Measurements from ENCODE around the gene CTSS. TPM values are rescaled to one million over a fixed set of nuclear protein-coding genes. Genes with fewer than 3 reads are reported as not detected.

The CTSS gene
- total and polyA plus RNA-seq, 9 donors = 8.7 to 131 (median 13.6) TPM

- intact Hi-C loops (cut with DNase I) = no loop called here
- Histone ChIP-seq H3K4me3 (no peak overlapping the region), H3K4me1 (ENCODE audit: insufficient read depth) (no peaks in the 10 kb centered on the region), H3K9me3 (no peaks in the 10 kb centered on the region), H3K36me3 (no peaks in the 10 kb centered on the region), H3K27me3 (no peaks in the 10 kb centered on the region), H3K27ac (no peak overlapping the region)
- no peak for DNase-seq
- WGBS, 3 donors = 91 to 95% (median 93%) methylated on average over 3 of the region's 3 CpGs
- TF ChIP-seq POLR2A (IDR thresholded peaks at IDR 0.05) = no peak
- TF ChIP-seq EP300 (IDR thresholded peaks at IDR 0.05) = no peak
- TF ChIP-seq CTCF (IDR thresholded peaks at IDR 0.05) = no peak
These were observed 79.3 kb downstream of the CTSS start for GRCh38 chr1:150686275-150686674.

- intact Hi-C loops (cut with DNase I) = no loop called here
- H3K9me3 ChIP-seq = no peaks in the 10 kb centered on the region
- H3K36me3 ChIP-seq = no peaks in the 10 kb centered on the region
- WGBS, 3 donors = 85 to 100% (median 89%) methylated on average over 1 of the region's 1 CpG
- H3K27me3 ChIP-seq = no peaks in the 10 kb centered on the region
- no peak for DNase-seq
- no peaks in the 10 kb centered on the region for H3K4me1 ChIP-seq (ENCODE audit: insufficient read depth)
- H3K27ac ChIP-seq = no peak overlapping the region
- H3K4me3 ChIP-seq = no peak overlapping the region
- TF ChIP-seq EP300 (IDR thresholded peaks at IDR 0.05) = no peak
- TF ChIP-seq POLR2A (IDR thresholded peaks at IDR 0.05) = no peak
- no peak for TF ChIP-seq CTCF (IDR thresholded peaks at IDR 0.05)
These were observed 81.7 kb downstream of the CTSS start for GRCh38 chr1:150683914-150684313.

Small RNA genes lying within 50 kb of the gene (small RNA-seq; reads per million reads assigned to genes)
- not detected for gene RNU6-1042P
- gene RNU6-1309P = not detected

Other genes starting within 250 kb of the CTSS start
- gene ADAMTSL4, start 216.4 kb downstream of the CTSS start, total RNA-seq = 10 to 100 TPM; 11.6 to 86.6 (median 22.5) TPM
- 10 to 100 TPM in 1 of 2 donors, 1 to 10 TPM in 1; 8.8 to 12.1 TPM for gene ADAMTSL4, start 216.4 kb downstream of the CTSS start, polyA plus RNA-seq
- 100 to 1,000 TPM in 6 of 7 donors, 10 to 100 TPM in 1; 91.1 to 280 (median 145) TPM for gene MCL1, start 186.2 kb downstream of the CTSS start, total RNA-seq
- gene MCL1, start 186.2 kb downstream of the CTSS start, polyA plus RNA-seq = 100 to 1,000 TPM in 1 of 2 donors, 10 to 100 TPM in 1; 74.2 to 209 TPM
- gene ENSA, start 136.2 kb downstream of the CTSS start, total RNA-seq = 100 to 1,000 TPM; 134 to 196 (median 152) TPM
- 100 to 1,000 TPM; 111 to 193 TPM for gene ENSA, start 136.2 kb downstream of the CTSS start, polyA plus RNA-seq
- 10 to 100 TPM; 20.0 to 43.2 (median 29.9) TPM for gene GOLPH3L, start 68.6 kb downstream of the CTSS start, total RNA-seq
- 10 to 100 TPM; 22.6 to 46.2 TPM for gene GOLPH3L, start 68.6 kb downstream of the CTSS start, polyA plus RNA-seq
- gene HORMAD1, start 44.9 kb downstream of the CTSS start, total RNA-seq = not detected
- gene HORMAD1, start 44.9 kb downstream of the CTSS start, polyA plus RNA-seq = under 1 TPM in 1 of 2 donors, not detected in 1; 0.10 TPM
- 10 to 100 TPM; 35.6 to 85.2 (median 74.0) TPM for gene CTSK, start 42.5 kb upstream of the CTSS start, total RNA-seq
- gene CTSK, start 42.5 kb upstream of the CTSS start, polyA plus RNA-seq = 100 to 1,000 TPM; 114 to 254 TPM
- 10 to 100 TPM; 52.5 to 79.8 (median 60.5) TPM for gene ARNT, start 110.8 kb upstream of the CTSS start, total RNA-seq
- gene ARNT, start 110.8 kb upstream of the CTSS start, polyA plus RNA-seq = 10 to 100 TPM; 27.9 to 84.0 TPM
- not detected for gene CTXND2, start 121.4 kb upstream of the CTSS start, total RNA-seq
- gene CTXND2, start 121.4 kb upstream of the CTSS start, polyA plus RNA-seq = not detected
- 10 to 100 TPM; 21.9 to 49.4 (median 40.9) TPM for gene SETDB1, start 160.6 kb upstream of the CTSS start, total RNA-seq
- 10 to 100 TPM; 24.0 to 46.2 TPM for gene SETDB1, start 160.6 kb upstream of the CTSS start, polyA plus RNA-seq
- gene CERS2, start 209.1 kb upstream of the CTSS start, total RNA-seq = 100 to 1,000 TPM in 5 of 7 donors, 10 to 100 TPM in 2; 91.9 to 198 (median 156) TPM
- gene CERS2, start 209.1 kb upstream of the CTSS start, polyA plus RNA-seq = 100 to 1,000 TPM; 124 to 339 TPM
- gene ANXA9, start 216.5 kb upstream of the CTSS start, total RNA-seq = 1 to 10 TPM in 3 of 7 donors, under 1 TPM in 4; 0.24 to 6.9 (median 0.79) TPM
- 1 to 10 TPM in 1 of 2 donors, under 1 TPM in 1; 0.44 to 1.2 TPM for gene ANXA9, start 216.5 kb upstream of the CTSS start, polyA plus RNA-seq
- 10 to 100 TPM; 17.1 to 35.6 (median 26.9) TPM for gene MINDY1, start 241.1 kb upstream of the CTSS start, total RNA-seq
- 10 to 100 TPM; 22.1 to 33.0 TPM for gene MINDY1, start 241.1 kb upstream of the CTSS start, polyA plus RNA-seq
- 10 to 100 TPM; 19.1 to 27.2 (median 22.9) TPM for gene PRUNE1, start 242.7 kb upstream of the CTSS start, total RNA-seq
- gene PRUNE1, start 242.7 kb upstream of the CTSS start, polyA plus RNA-seq = 10 to 100 TPM; 17.2 to 30.7 TPM

Data from ovary (tissue), 9 donors.